K562 (cell line): ENCODE measurements around the gene CDK14. TPM values are rescaled to one million over a fixed set of nuclear protein-coding genes. Genes with fewer than 3 reads are reported as not detected.
"Not testable (repeated sequence)": the region's sequence is repeated elsewhere in the genome, so short reads cannot be mapped to it uniquely, and the experiment has no call there.

Source experiments
- ATAC-seq: fragments of 200-7000 bp; cut with Tn5 transposase; 3 replicates; pipeline ENCODE4 v1.9.1; 2020; ENCODE audit warnings: moderate library complexity
- BruUV-seq: library from RNA; stranded (reverse); fragments of 400-500 nt; replicated peaks from 2 replicates; lab custom pipeline; 2021; lab: Mats Ljungman, UMichigan
- CTCF ChIA-PET: fragments of 300-600 bp; formaldehyde crosslinking; extraction: SDS; loops from one replicate; lab custom pipeline; 2021; ENCODE audit warnings: low intra/inter-chr PET ratio; lab: Yijun Ruan, JAX
- POLR2A ChIA-PET: fragments of 300-600, 350-650 bp; sonication (Branson Sonifier 250); formaldehyde crosslinking; extraction: SDS; loops from one replicate; lab custom pipeline; 2021; ENCODE audit warnings: antibody characterized with exemption, inconsistent platforms; lab: Yijun Ruan, JAX
- DNase-seq, 4 experiments: peaks; one replicate each; pipeline versions ENCODE4 v3.0.0 to v3.0.0-alpha.2; 2011 to 2018; ENCODE audit warnings: low spot score in 3 of 4, mixed read lengths in 3 of 4; ENCODE audit errors: extremely low read depth in 1 of 4
- FAIRE-seq: peaks from 2 replicates; lab custom pipeline; 2011; peaks lifted over from hg19 to GRCh38; lab: Jason Lieb, UNC
- H2AFZ ChIP-seq: 2 replicates; pipeline ENCODE4 v1.6.0; 2011; ENCODE audit warnings: low read depth, low read length, control low read depth, inconsistent platforms
- H3K27ac ChIP-seq: fragments of 200-600 bp; 3 replicates; pipeline ENCODE4 v1.8.0; 2011; ENCODE audit warnings: low read depth, mild to moderate bottlenecking, control low read depth, inconsistent platforms, low read length, moderate library complexity, mixed read lengths; ENCODE audit errors: extremely low read depth
- H3K27me3 ChIP-seq, 2 experiments: fragments of 300-600 bp in 1 of 2; 2 replicates in 1 of 2; 3 replicates in 1 of 2; pipeline versions ENCODE4 v1.6.0 to v1.8.0; 2011; ENCODE audit warnings: inconsistent platforms in 2 of 2, low read length in 2 of 2, mild to moderate bottlenecking in 1 of 2, mixed read lengths in 1 of 2, moderate library complexity in 1 of 2; ENCODE audit not compliant: control insufficient read depth in 2 of 2, insufficient read depth in 2 of 2
- H3K36me3 ChIP-seq: fragments of 300-600 bp; 3 replicates; pipeline ENCODE4 v1.8.0; 2011; ENCODE audit warnings: mild to moderate bottlenecking, low read length, inconsistent platforms; ENCODE audit not compliant: control insufficient read depth, insufficient read depth
- H3K4me1 ChIP-seq, 2 experiments: fragments of 200-600 bp in 1 of 2; replicated peaks in 1 of 2; 2 replicates in 1 of 2; 3 replicates in 1 of 2; pipeline versions ENCODE4 v1.5.1 to v1.8.0; 2011; ENCODE audit warnings: inconsistent platforms in 2 of 2, low read length in 2 of 2, mild to moderate bottlenecking in 1 of 2, mixed read lengths in 1 of 2, moderate library complexity in 1 of 2; ENCODE audit not compliant: control insufficient read depth in 2 of 2, insufficient read depth in 2 of 2
- H3K4me2 ChIP-seq: 2 replicates; pipeline ENCODE4 v1.6.1; 2011; ENCODE audit warnings: low read length, control low read depth, inconsistent platforms, mixed read lengths; ENCODE audit not compliant: insufficient read depth
- H3K4me3 ChIP-seq: fragments of 200-600 bp; sonication (generic), shearing (Covaris generic); 2 replicates; pipeline ENCODE4 v1.5.1; 2016; ENCODE audit warnings: control low read depth, inconsistent platforms
- H3K79me2 ChIP-seq: fragments of 200-600 bp; 3 replicates; pipeline ENCODE4 v1.8.0; 2011; ENCODE audit warnings: low read length, inconsistent platforms; ENCODE audit not compliant: control insufficient read depth, insufficient read depth
- H3K9ac ChIP-seq, 2 experiments: 2 replicates each; pipeline versions ENCODE4 v1.6.0 to v1.6.1; 2011; ENCODE audit warnings: low read depth in 2 of 2, low read length in 2 of 2, control low read depth in 1 of 2, inconsistent platforms in 1 of 2, mild to moderate bottlenecking in 1 of 2, mixed read lengths in 1 of 2; ENCODE audit not compliant: insufficient read depth in 1 of 2
- H3K9me1 ChIP-seq: one replicate; pipeline ENCODE4 v1.6.0; 2011; ENCODE audit warnings: inconsistent platforms, mild to moderate bottlenecking, low read length, moderate library complexity; ENCODE audit not compliant: control insufficient read depth, insufficient read depth
- H3K9me3 ChIP-seq: replicated peaks from 2 replicates; pipeline ENCODE4 v1.5.1; 2011; ENCODE audit warnings: low read depth, low read length, inconsistent platforms; ENCODE audit not compliant: control insufficient read depth, insufficient read depth
- H4K20me1 ChIP-seq: replicated peaks from 2 replicates; pipeline ENCODE4 v1.6.1; 2011; ENCODE audit warnings: low read length, inconsistent platforms, mixed read lengths; ENCODE audit not compliant: control insufficient read depth, insufficient read depth
- CBX8 ChIP-seq: fragments of 200-600 bp; sonication (generic); IDR thresholded peaks from 2 replicates; pipeline ENCODE4 v1.6.1; 2012; ENCODE audit warnings: borderline replicate concordance, mixed run types, low read depth, mild to moderate bottlenecking, moderate library complexity, mixed read lengths, low read length, control low read depth, inconsistent platforms; ENCODE audit not compliant: poor library complexity, severe bottlenecking; ENCODE audit errors: extremely low read depth
- L3MBTL2 ChIP-seq: fragments of 450-650 bp; IDR thresholded peaks from 2 replicates; pipeline ENCODE4 v1.6.1; 2016; ENCODE audit warnings: mild to moderate bottlenecking, moderate library complexity
- YY1 ChIP-seq, 3 experiments: IDR thresholded peaks; 2 replicates each; pipeline ENCODE4 v1.6.1; 2011; ENCODE audit warnings: low read length in 2 of 3, mild to moderate bottlenecking in 2 of 3, moderate library complexity in 2 of 3, borderline replicate concordance in 1 of 3, control low read depth in 1 of 3, low read depth in 1 of 3; ENCODE audit not compliant: insufficient read depth in 3 of 3, insufficient replicate concordance in 2 of 3, control insufficient read depth in 1 of 3, insufficient read length in 1 of 3; ENCODE audit errors: extremely low read depth in 1 of 3
- WGBS: fragments of 100-300 bp; shearing (Covaris generic); methylation state at CpG from one replicate; pipeline ENCODE4 v1.1.6; 2016; ENCODE audit warnings: low coverage, mixed read lengths; ENCODE audit not compliant: insufficient coverage; ENCODE audit errors: missing lambda C conversion rate; 5-methylcytosine and 5-hydroxymethylcytosine counted together
- in situ Hi-C: fragments of 300-500 bp; cut with MboI; formaldehyde crosslinking; loops from 4 replicates; pipeline ENCODE4 v1.15.0; 2018; ENCODE audit warnings: inconsistent platforms, mixed read lengths
- intact Hi-C: fragments of 100-400 bp; cut with micrococcal nuclease; formaldehyde crosslinking; loops from 2 replicates; pipeline ENCODE4 v1.14.2; 2022
- polyA plus RNA-seq, 8 experiments: library from polyadenylated mRNA; depleted of rRNA in 4 of 8; stranded (reverse) in 5 of 8; unstranded in 3 of 8; fragments of >200 nt; fragmentation: Nextera tagmentation in 2 of 8; fragmentation: Illumina TruSeq in 1 of 8; extraction: Ambion mirVana in 2 of 8; extraction: Trizol in 1 of 8; gene quantifications; 2 replicates each; pipeline versions ENCODE4 v1.2.1 to v1.2.3, GENCODE V29; 2011 to 2014; ENCODE audit warnings: inconsistent platforms in 1 of 8, missing spikeins in 1 of 8
- total RNA-seq, 7 experiments: library from RNA; depleted of rRNA in 6 of 7; stranded (reverse); fragments of >200 nt in 6 of 7; fragmentation: Illumina TruSeq in 2 of 7; extraction: Trizol in 2 of 7; gene quantifications; 2 replicates each; pipeline versions ENCODE4 v1.2.1 to v1.2.3, GENCODE V29; 2011 to 2021; ENCODE audit warnings: low replicate concordance in 1 of 7

CDK14 gene
- total and polyA plus RNA-seq, 9 of the 15 experiments (the other 6 are each of a cell fraction or from before 2014, with no cell fraction given) = 0.03 to 0.91 (median 0.16) TPM

DNA sequence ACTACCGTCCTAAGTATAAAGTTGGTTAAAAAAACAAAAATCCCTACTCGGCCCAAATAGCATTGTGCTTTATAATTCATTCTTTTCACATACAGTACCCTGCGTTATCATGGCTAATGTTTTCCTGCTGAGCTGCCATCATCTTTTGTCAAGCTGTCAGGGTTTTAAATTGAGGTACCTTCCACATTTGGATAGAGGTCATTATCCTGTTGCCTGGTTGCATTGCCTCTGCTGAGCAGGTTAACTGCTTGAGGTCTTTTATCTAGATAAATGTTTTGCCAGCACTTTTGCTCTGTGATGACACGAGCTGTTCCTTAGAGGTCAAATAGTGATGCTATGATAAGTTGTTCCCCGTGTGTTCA, 573.7 kb downstream of the CDK14 start (continued):
- TF ChIP-seq CBX8 = no peak

DNA sequence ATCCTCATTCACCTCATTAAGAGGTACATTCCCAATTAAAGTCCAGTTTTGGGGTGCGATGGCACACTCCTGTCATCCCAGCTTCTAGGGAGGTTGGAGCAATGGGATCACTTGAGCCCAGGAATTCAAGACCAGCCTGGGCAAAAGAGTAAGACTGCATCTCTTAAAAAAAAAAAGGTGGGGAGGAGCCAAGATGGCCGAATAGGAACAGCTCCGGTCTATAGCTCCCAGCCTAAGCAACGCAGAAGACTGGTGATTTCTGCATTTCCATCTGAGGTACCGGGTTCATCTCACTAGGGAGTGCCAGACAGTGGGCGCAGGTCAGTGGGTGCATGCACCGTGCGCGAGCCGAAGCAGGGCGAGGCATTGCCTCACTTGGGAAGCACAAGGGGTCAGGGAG, 577.1 kb downstream of the CDK14 start:
- H3K4me1 ChIP-seq, H3K9me1 ChIP-seq, H3K9me3 ChIP-seq, H3K27ac ChIP-seq, CTCF ChIA-PET, FAIRE-seq, H3K36me3 ChIP-seq, H3K9ac ChIP-seq, H3K27me3 ChIP-seq, H3K79me2 ChIP-seq, H4K20me1 ChIP-seq, POLR2A ChIA-PET, in situ Hi-C loops, intact Hi-C loops: not testable (repeated sequence)
- Histone ChIP-seq H2AFZ (peak overlapping the region; percentile 79), H3K4me2 (peak overlapping the region; percentile 23), H3K4me3 (peak overlapping the region; percentile 19; the same call in 1 of the 2 replicates)
- WGBS = 12% methylated on average over 3 of the region's 11 CpGs
- peak; percentile 66 for ATAC-seq
- TF ChIP-seq YY1 (IDR thresholded peaks at IDR 0.05; ENCODE audit: borderline replicate concordance in 1 of 3, control insufficient read depth in 1 of 3, extremely low read depth in 1 of 3, insufficient read depth in 3 of 3, insufficient read length in 1 of 3, insufficient replicate concordance in 2 of 3, low read depth in 1 of 3, low read length in 2 of 3) = peak in 1 of 3 experiments; percentile 50
- 0 out of 2 replicates have a peak, but pooled peaks have one; percentile 12 for TF ChIP-seq L3MBTL2
- DNase-seq = peak in 1 of 4 experiments; percentile 5
- TSS peak; percentile 69 for BruUV-seq
